ENCODE results near the gene BICDL2.

DNA sequence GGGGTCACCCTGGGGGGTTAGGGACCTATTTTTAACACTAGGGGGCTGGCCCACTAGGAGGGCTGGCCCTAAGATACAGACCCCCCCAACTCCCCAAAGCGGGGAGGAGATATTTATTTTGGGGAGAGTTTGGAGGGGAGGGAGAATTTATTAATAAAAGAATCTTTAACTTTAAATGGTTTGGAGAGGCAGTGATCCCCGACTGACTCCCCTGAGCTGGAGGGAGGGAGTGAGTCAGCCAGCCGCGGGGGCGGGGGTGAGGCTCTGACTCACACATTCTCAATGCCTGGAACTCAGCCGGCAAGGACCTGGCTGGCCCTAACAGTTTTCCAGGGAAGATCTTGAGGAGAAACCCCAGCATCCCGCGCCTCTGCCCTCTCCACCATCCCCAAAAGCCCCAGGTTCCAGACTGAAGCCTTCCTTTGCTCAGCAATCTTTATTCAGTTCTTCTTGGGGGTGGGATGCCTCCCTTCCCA lies 14.5 kb downstream of the BICDL2 start:
- TF ChIP-seq POLR2A (IDR thresholded peaks at IDR 0.05) (no peak), POLR2AphosphoS5 (IDR thresholded peaks at IDR 0.05) (peak; percentile 52 to 73 (median 68))
- TF ChIP-seq, protein P1, sequence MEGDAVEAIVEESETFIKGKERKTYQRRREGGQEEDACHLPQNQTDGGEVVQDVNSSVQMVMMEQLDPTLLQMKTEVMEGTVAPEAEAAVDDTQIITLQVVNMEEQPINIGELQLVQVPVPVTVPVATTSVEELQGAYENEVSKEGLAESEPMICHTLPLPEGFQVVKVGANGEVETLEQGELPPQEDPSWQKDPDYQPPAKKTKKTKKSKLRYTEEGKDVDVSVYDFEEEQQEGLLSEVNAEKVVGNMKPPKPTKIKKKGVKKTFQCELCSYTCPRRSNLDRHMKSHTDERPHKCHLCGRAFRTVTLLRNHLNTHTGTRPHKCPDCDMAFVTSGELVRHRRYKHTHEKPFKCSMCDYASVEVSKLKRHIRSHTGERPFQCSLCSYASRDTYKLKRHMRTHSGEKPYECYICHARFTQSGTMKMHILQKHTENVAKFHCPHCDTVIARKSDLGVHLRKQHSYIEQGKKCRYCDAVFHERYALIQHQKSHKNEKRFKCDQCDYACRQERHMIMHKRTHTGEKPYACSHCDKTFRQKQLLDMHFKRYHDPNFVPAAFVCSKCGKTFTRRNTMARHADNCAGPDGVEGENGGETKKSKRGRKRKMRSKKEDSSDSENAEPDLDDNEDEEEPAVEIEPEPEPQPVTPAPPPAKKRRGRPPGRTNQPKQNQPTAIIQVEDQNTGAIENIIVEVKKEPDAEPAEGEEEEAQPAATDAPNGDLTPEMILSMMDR (IDR thresholded peaks at IDR 0.05): no peak
